Fibroblast of the conjunctiva (primary cell): ENCODE measurements around the gene PPP2R2D.
"Not testable (repeated sequence)": the region's sequence is repeated elsewhere in the genome, so short reads cannot be mapped to it uniquely, and the experiment has no call there.

Experiments
- DNase-seq: peaks from one replicate; pipeline ENCODE4 v3.0.0-alpha.2; 2010; ENCODE audit warnings: low read depth

PPP2R2D gene

DNA sequence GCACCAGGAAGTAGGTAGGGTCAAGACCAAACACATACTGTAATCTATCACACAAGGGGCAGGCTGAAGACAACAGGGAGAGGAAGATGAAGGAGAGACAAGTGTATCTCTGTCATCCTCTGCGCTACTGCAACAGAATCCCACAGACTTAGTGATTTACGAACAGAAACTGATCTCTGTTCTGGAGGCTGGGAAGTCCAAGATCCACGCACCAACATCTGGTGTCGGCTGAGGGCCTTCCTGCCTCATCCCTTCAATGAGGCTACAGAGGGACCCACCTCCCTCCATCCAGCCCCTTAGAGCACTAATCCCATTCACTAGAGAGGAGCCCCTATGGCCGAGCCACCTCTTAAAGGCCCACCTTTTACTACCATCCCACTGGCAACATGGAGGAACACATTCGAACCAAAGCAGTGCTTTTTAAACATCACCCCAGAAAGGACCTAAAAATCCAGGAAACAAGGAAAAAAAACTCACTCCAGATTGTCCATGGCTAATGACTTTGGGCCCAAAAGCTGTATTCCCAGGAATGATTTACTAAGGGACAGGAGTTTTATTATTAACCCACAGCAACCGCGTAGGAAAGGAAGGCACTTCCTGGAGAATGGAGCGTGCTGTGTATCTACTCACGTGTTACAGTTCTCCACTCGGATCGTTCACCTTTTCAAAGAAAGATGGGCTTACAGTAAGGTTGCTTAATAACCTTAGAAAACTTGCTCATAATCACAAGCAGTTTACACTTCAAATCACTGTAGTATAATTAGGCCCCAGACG is 76.7 kb downstream of the PPP2R2D start:
- DNase-seq = no peak

DNA sequence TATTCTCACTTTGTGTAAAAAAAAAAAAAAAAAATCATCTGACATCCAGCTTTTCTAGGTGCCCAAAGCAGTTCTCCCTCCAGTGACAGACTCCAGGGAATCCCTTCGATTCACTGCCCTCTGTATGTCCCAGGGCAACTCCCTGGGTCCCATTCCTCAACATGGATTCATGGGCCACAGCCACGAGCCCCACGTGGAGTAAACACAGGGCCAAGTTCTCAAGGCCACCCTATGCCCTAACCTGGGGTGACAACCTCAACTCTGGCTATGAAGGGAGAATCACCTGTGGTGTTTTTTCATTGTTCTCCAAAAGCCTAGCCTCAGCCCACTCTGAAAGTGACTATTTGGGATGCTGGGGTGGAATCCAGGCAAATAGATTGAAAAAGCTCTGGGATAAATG is 77.6 kb downstream of the PPP2R2D start:
- DNase-seq = no peak

DNA sequence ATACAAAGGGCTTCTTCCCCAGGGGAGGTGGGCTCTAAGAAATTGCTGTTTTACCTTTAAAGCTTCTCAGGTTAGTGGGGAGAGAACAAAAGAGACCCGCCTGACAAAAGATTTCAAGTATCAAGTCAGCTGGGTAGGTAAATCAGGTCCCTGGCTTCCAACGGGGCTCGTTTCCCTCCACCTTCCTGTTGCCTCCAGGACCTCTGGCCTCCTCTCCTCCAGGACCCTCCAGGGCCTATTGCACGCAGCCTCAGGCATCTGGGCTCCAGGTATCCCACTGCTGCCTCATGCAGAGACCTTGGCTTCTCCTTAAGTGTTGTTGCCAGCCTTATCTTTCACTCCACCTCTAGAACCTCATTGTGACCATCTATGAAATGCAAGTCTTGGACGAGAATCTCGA is 78.0 kb downstream of the PPP2R2D start:
- no peak for DNase-seq

DNA sequence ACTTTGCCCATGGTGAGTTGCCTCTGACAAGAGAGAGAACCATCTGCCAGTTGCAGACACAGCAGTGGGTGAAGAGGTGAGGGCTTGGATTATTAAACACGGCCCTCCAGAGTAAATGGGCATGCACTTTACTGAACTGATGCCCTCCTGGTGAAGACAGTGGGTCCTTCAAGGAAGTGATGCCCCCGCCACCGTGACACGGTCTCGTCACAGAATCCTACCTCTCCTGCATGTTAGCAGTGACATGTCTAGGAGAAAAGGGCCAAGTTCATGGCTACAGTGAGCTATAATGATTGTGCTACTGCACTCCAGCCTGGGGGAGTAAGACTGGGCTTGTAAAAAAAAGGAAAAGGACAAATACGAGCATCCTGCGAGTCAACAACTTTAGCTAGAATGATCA is 78.5 kb downstream of the PPP2R2D start:
- no peak for DNase-seq

- DNase-seq = no peak
Observed at GRCh38 chr10:131979821-131980270, 79.0 kb downstream of the PPP2R2D start.

- no peak for DNase-seq
Observed at GRCh38 chr10:131980321-131980720, 79.5 kb downstream of the PPP2R2D start.

DNA sequence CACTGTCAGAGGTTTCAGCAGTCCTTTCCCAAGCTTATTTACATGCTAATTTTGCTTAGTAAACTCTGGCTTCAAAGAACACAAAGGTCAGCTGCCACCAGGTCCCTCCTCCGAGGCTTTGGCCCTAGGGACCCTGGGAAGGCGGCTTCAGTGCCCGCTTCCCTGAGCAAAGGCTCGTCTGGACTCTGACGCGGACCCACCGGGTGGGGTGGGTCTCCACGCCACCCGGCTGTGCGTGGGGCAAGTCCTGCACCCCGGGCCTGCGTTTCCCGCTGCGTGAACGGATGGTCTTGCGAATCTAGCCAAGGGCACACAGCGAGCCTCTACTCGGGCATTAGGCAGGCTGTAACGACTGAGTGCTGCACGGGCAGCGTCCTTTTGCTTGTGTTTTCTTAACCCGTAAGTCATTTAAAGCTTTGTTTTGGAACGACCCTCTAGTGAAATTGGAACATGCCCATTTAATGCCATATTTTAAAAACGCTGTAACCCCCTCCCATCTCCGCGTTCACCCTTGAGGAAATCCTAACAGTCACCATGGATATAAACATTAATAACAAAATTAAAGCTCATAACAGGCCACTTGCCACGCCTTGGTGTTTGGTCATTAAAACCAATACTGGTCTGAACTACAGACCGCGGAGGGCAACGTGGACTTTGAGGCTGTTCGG is 80.1 kb downstream of the PPP2R2D start:
- DNase-seq = no peak

- DNase-seq = peak; percentile 90
Observed at GRCh38 chr10:131981429-131982184, 80.8 kb downstream of the PPP2R2D start, which contains the start of gene BNIP3. TSS of gene BNIP3 (minus strand) at chr10:131981923. CDS start at chr10:131981806, 117 bp downstream.

- DNase-seq = no peak
Observed at GRCh38 chr10:131982185-131982756, 81.5 kb downstream of the PPP2R2D start.

- no peak for DNase-seq
Observed at GRCh38 chr10:131982796-131983195, 82.0 kb downstream of the PPP2R2D start.

DNA sequence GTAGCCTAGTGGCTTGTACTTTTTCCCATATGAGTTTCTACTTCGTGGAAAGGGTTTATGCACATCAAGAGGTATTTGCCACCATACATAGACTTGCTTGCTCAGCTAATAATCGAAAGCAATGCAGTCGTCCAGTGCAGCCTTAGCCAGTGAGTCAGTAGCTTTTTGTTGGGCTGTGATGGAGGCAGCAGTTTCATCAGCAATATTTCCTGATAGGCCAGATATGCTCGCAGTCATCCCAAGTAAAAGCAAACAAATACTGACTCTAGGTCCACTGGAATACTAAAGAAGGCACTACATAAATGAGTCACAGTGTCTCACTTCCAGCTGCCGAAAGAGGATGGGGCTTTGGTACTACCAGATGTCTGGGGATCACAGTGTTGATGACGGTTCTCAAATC is 83.0 kb downstream of the PPP2R2D start:
- DNase-seq = peak; percentile 75

DNA sequence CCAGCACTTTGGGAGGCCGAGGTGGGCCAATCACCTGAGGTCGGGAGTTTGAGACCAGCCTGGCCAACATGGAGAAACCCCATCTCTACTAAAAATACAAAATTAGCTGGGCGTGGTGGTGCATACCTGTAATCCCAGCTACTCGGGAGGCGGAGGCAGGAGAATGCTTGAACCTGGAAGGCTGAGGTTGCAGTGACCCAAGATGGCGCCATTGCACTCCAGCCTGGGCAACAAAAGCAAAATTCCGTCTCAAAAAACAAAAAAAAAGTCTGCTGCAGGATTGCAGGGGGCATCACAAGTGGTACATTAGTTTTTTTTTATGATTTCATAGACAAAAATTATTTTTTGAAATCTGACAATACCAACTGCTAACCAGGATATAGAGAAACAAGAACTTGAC is 86.0 kb downstream of the PPP2R2D start:
- DNase-seq = not testable (repeated sequence)

DNA sequence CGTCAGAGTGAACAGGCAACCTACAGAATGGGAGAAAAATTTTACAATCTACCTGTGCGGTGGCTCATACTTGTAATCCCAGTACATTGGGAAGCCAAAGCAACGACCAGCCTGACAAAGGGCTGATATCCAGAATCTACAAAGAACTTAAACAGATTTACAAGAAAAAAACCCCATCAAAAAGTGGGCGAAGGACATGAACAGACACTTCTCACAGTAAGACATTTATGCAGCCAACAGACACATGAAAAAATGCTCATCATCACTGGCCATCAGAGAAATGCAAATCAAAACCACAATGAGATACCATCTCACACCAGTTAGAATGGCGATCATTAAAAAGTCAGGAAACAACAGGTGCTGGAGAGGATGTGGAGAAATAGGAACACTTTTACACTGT is 86.5 kb downstream of the PPP2R2D start:
- DNase-seq = not testable (repeated sequence)

- DNase-seq = not testable (repeated sequence)
Observed at GRCh38 chr10:131987786-131988185, 87.0 kb downstream of the PPP2R2D start.

GRCh38 chr10:131991726-131992125 is 90.9 kb downstream of the PPP2R2D start:
- no peak for DNase-seq

GRCh38 chr10:131993275-131993674 is 92.5 kb downstream of the PPP2R2D start:
- no peak for DNase-seq

GRCh38 chr10:131994435-131994834 is 93.6 kb downstream of the PPP2R2D start:
- DNase-seq = no peak

DNA sequence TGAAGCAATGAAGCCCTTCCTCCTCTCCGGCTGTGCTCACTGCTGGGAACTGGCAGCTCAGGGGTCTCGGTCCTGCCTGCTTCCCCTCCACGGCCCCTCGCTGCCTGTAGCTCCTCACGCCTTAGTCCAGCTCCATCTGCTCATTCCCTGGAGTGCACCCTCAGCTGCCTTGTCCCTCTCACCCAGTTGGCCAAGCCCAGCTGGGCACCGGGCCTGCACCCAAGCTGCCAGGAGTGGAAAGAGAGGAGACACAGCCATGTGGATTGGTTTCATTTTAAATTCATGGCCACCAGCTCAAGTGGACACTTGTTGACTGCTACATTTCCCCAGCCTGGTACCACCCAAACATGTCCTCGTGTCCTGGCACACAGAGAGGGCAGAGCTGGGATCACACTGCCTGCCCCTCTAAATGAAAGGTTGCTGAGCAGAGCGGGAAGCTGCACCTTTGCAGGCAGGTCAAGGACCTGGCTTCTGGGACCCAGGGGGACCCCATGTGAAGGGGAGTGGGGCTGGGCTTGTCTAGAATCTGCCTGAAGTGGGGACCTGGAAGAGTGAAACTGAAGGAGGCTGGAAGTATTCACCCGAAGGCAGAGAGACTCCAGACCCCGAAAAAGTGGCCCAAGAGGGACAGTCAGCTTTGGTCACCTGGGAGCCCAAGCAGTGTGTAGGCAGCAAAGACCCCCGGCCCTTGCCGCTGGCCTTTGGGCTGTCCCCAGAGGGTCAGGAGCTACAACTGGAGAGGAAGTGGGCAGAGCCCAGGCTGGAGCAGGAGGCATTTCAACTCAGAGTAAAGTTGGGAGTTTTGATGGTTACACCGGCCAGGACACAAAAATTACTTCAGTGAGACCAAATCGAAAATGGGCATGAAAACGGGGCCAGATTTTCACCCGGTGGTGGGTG is 95.9 kb downstream of the PPP2R2D start:
- no peak for DNase-seq

GRCh38 chr10:131997366-131998049 is 96.7 kb downstream of the PPP2R2D start:
- DNase-seq = peak; percentile 77

- DNase-seq = no peak
Observed at GRCh38 chr10:131998050-131998844, 97.4 kb downstream of the PPP2R2D start.
